ENCODE results near the gene TNC.
A peak's percentile ranks its signal among the peaks of the same experiment; 100 is the strongest.
"Not testable (repeated sequence)": the region's sequence is repeated elsewhere in the genome, so short reads cannot be mapped to it uniquely, and the experiment has no call there.

TNC gene

GRCh38 chr9:115135821-115136778 lies 18.1 kb upstream of the TNC start:
- DNase-seq (ENCODE audit: low read depth): peak; percentile 56
- H3K4me3 ChIP-seq (ENCODE audit: low read depth, low read length): no peak overlapping the region

DNA sequence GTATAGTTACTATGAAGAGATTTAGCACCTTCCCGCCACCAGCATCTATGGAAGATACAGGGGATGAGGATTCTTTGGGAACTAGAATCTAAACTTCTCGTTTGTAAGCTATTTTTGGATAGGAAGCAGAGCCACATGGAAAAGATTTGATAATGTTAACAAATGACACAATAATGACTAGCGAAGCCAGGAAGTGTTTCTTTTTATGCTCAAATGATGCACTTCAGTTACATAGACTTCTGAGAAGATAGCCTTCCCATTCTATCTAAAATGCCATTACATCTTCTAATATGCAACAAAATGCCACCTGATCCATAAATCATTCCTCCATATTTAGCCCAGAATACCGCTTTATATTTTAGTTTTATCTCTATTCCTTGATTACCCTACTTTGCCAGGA lies 17.0 kb upstream of the TNC start:
- H3K4me3 ChIP-seq (ENCODE audit: low read depth, low read length): no peak overlapping the region
- no peak for DNase-seq (ENCODE audit: low read depth)

DNA sequence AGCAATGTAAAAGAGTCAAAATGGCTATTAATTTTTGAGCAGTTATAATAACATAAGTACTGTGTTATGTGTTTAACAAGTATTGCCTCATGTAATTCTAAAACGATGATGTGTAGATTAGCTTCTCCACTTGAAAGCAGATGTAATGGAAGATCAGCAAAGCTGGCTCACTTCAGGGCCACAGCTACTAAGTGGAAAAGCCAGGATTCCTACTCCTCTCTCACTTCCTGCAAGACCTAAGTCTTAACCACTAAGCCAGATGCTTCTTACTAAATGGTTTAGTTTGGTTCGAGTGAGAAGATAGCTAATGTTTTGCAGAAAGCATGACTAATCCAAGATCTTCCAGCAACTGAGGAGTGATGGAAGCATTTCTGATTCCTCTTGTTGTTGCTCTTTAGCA lies 15.7 kb upstream of the TNC start:
- H3K4me3 ChIP-seq (ENCODE audit: low read depth, low read length): no peak overlapping the region
- DNase-seq (ENCODE audit: low read depth): peak; percentile 70

GRCh38 chr9:115132648-115133047 lies 14.7 kb upstream of the TNC start:
- DNase-seq (ENCODE audit: low read depth): peak; percentile 88
- no peak overlapping the region for H3K4me3 ChIP-seq (ENCODE audit: low read depth, low read length)

DNA sequence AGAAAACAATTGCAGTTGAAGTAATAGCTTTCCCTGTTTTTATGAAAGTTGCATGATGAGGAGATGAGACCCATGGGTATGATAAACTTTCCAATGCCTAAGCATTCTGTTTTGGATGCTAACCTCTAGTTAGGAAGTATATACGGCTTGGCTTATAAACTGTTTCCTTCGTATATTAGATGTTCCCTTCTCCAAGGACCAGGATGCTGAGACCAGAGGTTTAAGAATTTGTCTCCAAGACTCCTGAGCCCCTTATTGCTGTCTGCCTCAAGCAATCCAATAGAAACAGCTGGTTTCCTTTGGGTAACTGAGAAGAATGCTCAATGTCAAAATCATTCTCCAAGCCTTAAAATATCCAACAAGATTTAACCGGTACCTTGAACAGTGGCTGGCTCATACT lies 12.2 kb upstream of the TNC start:
- no peak overlapping the region for H3K4me3 ChIP-seq (ENCODE audit: low read depth, low read length)

DNA sequence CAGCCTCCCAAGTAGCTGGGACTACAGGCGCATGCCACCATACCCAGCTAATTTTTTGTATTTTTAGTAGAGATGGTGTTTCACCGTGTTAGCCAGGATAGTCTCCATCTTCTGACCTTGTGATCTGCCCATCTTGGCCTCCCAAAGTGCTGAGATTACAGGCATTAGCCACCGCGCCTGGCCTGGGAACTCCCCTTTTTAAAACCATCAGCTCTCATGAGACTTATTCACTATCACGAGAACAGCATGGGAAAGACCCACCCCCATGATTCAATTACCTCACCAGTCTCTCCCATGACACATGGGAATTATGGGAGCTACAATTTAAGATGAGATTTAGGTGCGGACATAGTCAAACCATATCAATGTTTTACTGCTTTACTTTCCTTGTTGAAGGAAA lies 10.8 kb upstream of the TNC start:
- not testable (repeated sequence) for DNase-seq (ENCODE audit: low read depth); H3K4me3 ChIP-seq (ENCODE audit: low read depth, low read length)

More for the DNA sequence above, 12.2 kb upstream of the TNC start:
- no peak for DNase-seq (ENCODE audit: low read depth)

DNA sequence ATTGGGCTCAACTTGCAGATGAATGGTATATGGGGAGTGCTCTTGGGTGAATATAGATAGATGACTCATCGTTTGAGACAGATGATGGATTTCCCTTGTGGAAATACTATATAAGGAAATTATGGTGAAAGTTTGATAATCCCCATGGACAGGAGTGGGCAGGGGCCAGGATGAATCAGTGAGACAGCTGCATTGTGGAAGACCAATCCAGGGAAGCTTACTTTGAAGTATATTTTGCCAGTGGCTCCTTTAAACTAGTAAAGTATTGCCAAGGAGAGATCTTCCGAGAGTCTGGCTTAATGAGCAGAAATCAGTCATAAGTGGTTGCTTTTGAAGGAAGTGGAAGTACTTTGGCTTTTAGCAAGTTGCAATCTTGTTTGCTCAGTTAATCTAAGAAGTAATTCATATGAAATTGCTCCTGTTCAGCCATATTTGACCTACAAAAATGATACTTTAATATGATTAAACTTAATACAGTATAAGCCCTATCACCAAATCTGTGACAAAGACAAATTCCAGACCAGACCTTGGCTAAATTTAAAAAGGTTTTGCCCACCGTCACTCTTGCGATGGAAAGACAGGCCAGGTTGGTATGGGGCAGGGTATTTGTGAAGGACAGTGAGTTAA lies 9.3 kb upstream of the TNC start:
- H3K4me3 ChIP-seq (ENCODE audit: low read depth, low read length): no peak overlapping the region
- peak; percentile 90 for DNase-seq (ENCODE audit: low read depth)

DNA sequence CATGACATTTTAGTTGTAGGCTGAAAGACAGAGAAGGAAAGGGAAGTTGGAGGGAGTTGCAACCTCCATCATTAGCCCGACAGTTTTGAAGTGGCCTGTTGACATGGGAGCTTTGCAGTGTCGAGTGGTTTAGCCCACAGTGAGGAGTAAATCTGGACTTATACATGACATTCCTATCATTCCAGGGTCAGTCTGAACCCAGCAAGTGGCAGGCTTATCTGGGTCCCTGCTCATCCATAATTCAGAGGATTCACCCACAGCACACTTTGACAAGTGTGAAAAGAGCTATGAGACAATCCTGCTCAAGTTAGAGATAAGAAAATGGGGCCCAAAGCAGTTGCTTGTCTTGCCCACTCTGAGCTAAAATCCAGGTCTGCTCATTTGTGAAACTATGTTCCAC lies 8.4 kb upstream of the TNC start:
- no peak overlapping the region for H3K4me3 ChIP-seq (ENCODE audit: low read depth, low read length)
- no peak for DNase-seq (ENCODE audit: low read depth)

DNA sequence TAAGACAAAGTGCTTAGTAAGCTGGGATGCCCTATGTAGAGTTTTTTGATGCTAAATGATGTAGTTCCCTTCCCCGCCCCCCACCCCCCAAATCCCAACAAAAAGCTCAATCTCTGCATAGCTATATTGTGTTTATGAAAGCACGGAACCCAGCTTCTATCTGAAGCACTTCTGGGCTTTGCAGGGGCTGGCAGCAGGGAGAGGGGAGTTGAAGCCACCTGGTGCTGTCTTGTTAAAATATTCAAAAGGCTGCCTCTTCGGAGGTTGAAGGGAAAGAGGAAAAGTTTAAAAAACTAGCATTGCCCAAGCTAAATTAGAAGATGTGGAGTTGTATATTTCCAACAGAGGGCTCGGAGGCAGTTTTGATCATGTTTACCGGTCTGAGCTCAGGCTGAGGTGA lies 5.0 kb upstream of the TNC start:
- no peak for DNase-seq (ENCODE audit: low read depth)
- H3K4me3 ChIP-seq (ENCODE audit: low read depth, low read length): no peak overlapping the region

DNA sequence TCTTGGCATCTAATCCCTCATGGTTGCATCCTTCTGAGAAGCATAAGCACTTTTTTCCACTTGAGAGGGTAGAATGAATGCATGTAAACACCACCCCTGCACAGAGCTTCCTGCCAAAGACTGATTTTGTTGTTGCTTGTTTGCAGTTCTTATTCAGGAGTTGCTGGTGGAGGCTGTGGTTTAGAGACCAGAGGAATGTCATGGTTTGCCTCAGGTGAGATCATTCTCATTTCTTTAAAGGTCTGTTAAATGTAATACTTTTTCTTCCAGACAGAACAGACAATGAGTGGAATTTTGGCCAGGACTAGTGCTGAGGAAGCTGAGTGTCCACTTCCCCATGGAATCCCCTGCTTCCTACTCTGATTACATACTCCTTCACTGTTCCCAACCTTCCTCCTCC lies 3.2 kb upstream of the TNC start:
- no peak overlapping the region for H3K4me3 ChIP-seq (ENCODE audit: low read depth, low read length)
- no peak for DNase-seq (ENCODE audit: low read depth)

DNA sequence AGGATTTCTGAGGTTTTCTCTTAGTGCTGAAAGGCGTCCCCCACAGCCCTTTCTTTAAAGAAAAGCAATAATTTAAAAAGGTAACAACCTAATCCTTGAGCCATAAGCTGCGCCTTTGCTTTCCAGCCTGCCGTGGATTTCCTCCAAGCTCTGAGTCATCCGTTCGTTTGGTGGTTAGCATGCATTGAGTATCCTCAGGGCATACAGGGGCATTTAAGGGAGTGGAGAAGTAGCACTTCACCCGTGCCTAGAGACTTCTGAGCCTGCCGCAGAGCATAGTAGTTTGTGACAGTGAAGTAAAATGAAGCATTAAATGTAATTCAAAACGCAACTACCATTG lies 892 bp upstream of the TNC start:
- peak overlapping the region; percentile 48 for H3K4me3 ChIP-seq (ENCODE audit: low read depth, low read length)
- DNase-seq (ENCODE audit: low read depth): peak; percentile 80

DNA sequence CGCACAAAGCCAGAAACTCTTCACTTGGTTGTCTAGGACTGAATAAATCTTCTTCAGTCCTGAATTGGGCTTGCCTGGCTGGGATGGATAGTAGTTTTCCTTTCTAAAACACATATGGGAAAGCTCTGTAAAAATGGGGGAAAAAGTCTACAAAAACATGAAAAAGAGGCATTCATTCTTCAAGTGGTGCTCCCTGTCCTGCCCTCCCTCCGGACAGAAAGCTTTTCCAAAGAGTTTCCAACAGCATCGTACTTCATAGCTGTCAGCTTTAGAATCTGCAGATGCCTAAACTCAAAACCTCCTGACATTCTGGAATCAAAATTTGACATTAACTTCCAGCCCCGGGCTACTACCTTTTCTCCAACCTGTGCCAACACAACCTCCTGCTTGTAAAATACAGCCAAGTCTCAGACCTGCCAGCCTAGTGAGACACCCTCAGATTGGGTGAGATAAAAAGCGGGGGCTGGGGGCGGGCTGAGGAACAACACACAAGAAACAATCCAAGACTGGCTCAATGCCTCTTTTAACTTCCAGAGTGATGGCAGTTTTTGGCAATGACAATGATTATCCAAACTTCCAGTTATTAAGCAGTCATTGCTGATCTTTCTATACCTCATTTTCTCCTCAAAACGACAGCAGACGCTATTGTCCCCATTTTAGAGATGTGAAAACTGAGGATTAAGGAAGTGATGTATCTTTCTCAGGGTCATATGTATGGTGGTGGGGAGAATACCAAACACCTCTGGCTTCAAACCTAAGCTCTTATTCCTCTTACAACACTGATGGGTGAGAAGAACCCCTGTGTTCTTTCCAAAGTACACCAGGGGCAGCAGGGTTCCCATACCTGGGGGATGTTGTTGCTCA lies 1.3 kb downstream of the TNC start:
- H3K4me3 ChIP-seq (ENCODE audit: low read depth, low read length): no peak overlapping the region
- DNase-seq (ENCODE audit: low read depth): no peak

DNA sequence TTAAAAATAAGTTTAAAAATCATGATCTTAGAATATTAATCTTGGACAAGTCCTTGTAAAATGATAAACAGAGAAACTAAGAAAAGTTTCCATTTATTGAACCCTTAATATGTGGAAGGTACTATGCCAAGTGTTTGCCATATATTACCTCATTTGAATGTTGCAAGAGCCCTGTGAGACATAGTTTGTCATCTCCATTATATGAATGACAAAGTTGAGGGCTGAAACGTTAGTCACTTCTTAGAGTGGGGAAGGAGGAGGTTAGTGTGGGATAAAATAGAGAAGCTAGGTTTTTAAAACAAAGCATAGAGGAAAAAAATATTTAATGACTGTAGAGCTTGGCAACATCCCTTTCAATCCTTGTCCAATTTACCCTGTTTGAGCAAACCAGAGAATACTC lies 2.0 kb downstream of the TNC start:
- DNase-seq (ENCODE audit: low read depth): no peak
- no peak overlapping the region for H3K4me3 ChIP-seq (ENCODE audit: low read depth, low read length)

GRCh38 chr9:115115117-115115880 lies 2.7 kb downstream of the TNC start:
- H3K4me3 ChIP-seq (ENCODE audit: low read depth, low read length): no peak overlapping the region
- no peak for DNase-seq (ENCODE audit: low read depth)

- H3K4me3 ChIP-seq (ENCODE audit: low read depth, low read length): no peak overlapping the region
- DNase-seq (ENCODE audit: low read depth): no peak
These were observed 3.4 kb downstream of the TNC start for GRCh38 chr9:115114546-115114945.

DNA sequence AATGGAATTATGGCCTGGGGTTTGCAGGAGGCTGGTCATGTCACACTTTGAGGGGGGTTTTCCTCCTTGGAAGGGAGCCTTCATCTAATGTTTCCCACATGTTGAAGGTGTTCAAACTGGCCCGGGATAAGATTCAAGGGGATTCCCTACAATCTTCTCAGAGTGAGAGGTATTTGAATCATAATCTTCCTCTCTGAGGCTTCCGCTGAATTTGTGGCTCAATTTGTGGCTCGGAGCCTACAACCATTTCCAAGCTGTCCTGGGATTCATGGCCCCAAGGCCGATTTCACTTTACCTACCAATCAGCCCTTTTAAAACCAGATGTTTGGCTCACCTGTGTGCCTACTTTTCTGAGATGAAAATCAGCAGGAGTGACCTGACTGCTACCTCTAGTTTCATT lies 3.9 kb downstream of the TNC start:
- DNase-seq (ENCODE audit: low read depth): no peak
- no peak overlapping the region for H3K4me3 ChIP-seq (ENCODE audit: low read depth, low read length)

- no peak overlapping the region for H3K4me3 ChIP-seq (ENCODE audit: low read depth, low read length)
- no peak for DNase-seq (ENCODE audit: low read depth)
These were observed 6.1 kb downstream of the TNC start for GRCh38 chr9:115111874-115112273.

- DNase-seq (ENCODE audit: low read depth): no peak
These were observed 8.5 kb downstream of the TNC start for GRCh38 chr9:115109486-115109885.

DNA sequence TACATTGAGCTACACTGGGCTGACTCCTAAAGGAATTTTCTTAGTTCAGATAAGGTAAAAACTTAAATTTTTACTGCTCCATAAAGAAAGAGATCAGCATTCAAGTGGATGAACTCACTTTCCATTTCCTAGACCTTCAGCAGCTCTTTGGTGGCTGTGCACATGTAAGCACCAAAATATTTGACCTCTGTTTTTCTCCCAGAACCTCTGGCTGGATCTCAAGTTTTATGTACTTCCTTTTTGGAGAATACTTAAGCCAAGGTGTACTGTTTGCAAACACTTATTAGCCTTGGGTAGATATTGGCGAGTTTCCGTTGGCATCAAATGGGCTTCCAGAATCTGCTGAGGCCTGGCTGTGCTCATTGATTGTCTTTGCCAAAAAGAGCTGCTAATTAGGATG lies 10.3 kb downstream of the TNC start:
- no peak for DNase-seq (ENCODE audit: low read depth)
- no peak overlapping the region for H3K4me3 ChIP-seq (ENCODE audit: low read depth, low read length)

More at GRCh38 chr9:115109486-115109885, 8.5 kb downstream of the TNC start:
- H3K4me3 ChIP-seq (ENCODE audit: low read depth, low read length): no peak overlapping the region
